HG02798 (cell line): ENCODE measurements around the gene MRPL4.
A peak's percentile ranks its signal among the peaks of the same experiment; 100 is the strongest.

Experiments used
- ATAC-seq: cut with Tn5 transposase; IDR thresholded peaks from one replicate; pipeline ENCODE4 v1.9.1; 2021; ENCODE audit warnings: mild to moderate bottlenecking; ENCODE audit not compliant: unreplicated experiment, poor library complexity

MRPL4 gene

GRCh38 chr19:10285393-10285792, 33.4 kb downstream of the MRPL4 start:
- ATAC-seq = no peak

DNA sequence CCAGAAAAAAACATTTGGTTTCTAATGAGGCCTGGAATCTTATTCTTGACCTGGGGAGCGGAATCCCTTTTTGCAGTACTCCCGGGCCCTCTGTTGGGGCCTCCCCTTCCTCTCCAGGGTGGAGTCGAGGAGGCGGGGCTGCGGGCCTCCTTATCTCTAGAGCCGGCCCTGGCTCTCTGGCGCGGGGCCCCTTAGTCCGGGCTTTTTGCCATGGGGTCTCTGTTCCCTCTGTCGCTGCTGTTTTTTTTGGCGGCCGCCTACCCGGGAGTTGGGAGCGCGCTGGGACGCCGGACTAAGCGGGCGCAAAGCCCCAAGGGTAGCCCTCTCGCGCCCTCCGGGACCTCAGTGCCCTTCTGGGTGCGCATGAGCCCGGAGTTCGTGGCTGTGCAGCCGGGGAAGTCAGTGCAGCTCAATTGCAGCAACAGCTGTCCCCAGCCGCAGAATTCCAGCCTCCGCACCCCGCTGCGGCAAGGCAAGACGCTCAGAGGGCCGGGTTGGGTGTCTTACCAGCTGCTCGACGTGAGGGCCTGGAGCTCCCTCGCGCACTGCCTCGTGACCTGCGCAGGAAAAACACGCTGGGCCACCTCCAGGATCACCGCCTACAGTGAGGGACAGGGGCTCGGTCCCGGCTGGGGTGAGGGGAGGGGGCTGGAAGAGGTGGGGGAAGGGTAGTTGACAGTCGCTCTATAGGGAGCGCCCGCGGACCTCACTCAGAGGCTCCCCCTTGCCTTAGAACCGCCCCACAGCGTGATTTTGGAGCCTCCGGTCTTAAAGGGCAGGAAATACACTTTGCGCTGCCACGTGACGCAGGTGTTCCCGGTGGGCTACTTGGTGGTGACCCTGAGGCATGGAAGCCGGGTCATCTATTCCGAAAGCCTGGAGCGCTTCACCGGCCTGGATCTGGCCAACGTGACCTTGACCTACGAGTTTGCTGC, 35.1 kb downstream of the MRPL4 start, which contains the start of gene ICAM4:
TSS of gene ICAM4 (plus strand) at position 153 of the 935 bp plus-strand sequence. CDS start at position 211, 58 bp downstream.
- no peak for ATAC-seq

DNA sequence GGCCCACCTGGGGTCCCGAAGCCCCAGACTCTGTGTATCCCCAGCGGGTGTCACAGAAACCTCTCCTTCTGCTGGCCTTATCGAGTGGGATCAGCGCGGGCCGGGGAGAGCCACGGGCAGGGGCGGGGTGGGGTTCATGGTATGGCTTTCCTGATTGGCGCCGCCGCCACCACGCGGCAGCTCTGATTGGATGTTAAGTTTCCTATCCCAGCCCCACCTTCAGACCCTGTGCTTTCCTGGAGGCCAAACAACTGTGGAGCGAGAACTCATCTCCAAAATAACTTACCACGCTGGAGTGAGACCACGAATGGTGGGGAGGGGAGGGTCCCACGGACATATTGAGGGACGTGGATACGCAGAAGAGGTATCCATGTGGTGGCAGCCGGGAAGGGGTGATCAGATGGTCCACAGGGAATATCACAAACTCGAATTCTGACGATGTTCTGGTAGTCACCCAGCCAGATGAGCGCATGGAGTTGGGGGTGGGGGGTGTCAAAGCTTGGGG, 36.7 kb downstream of the MRPL4 start:
- no peak for ATAC-seq

GRCh38 chr19:10289167-10289835, 37.3 kb downstream of the MRPL4 start:
- no peak for ATAC-seq

DNA sequence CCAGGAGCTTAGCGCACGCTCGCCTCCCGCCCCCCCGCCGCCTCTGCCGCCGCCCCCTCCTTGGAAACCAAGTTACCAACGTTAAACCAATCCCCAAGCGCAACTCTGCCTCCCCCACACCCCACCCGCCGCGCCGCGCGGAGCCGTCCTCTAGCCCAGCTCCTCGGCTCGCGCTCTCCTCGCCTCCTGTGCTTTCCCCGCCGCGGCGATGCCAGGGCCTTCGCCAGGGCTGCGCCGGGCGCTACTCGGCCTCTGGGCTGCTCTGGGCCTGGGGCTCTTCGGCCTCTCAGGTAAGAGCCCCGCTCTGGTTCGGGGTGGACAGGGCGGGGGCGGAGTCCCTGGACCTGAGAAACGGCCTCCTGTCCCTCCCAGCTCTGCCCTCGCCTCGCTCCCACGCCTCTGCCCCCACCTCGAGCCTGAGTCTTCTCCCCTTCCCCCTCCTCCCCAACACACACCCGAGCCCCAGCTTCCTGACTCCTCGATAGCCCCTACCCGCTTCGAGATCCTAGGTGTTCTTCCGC, 37.9 kb downstream of the MRPL4 start, which contains the start of gene ICAM5:
TSS of gene ICAM5 (plus strand) at position 117 of the 521 bp plus-strand sequence. CDS start at position 209, 92 bp downstream.
- ATAC-seq = no peak

GRCh38 chr19:10290357-10290875, 38.4 kb downstream of the MRPL4 start:
- ATAC-seq = no peak

GRCh38 chr19:10290876-10291553, 39.0 kb downstream of the MRPL4 start:
- ATAC-seq = no peak

DNA sequence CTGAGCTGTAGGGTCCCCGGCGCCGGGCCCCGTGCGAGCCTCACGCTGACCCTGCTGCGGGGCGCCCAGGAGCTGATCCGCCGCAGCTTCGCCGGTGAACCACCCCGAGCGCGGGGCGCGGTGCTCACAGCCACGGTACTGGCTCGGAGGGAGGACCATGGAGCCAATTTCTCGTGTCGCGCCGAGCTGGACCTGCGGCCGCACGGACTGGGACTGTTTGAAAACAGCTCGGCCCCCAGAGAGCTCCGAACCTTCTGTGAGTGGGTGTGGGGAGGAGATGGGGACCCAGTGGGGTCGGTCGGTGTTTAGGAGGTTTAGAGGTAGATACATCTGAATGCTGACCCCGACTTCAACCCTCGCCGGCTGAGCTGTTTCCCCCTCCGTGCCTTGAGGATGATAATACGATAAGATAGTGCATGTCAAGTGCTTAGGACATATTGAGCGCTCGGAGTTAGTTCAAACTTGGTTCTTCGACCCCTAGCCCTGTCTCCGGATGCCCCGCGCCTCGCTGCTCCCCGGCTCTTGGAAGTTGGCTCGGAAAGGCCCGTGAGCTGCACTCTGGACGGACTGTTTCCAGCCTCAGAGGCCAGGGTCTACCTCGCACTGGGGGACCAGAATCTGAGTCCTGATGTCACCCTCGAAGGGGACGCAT, 39.7 kb downstream of the MRPL4 start:
- no peak for ATAC-seq

DNA sequence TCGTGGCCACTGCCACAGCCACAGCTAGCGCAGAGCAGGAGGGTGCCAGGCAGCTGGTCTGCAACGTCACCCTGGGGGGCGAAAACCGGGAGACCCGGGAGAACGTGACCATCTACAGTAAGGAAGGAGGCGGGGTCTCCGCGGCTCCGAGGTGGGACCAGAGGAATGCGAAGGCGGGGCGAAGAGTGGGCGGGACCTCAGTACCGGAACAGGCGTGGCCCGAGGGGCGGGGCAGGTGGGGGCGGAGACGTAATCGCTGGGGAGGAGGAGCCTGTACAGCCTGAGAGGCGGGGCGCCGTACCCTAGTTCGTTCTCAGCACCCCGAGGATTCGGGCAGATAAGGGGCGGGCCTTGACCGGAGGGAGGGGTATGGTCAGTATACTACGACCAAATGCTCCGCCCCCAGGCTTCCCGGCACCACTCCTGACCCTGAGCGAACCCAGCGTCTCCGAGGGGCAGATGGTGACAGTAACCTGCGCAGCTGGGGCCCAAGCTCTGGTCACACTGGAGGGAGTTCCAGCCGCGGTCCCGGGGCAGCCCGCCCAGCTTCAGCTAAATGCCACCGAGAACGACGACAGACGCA, 40.3 kb downstream of the MRPL4 start:
- ATAC-seq = peak; percentile 53

GRCh38 chr19:10292789-10293636, 41.0 kb downstream of the MRPL4 start:
- no peak for ATAC-seq

- no peak for ATAC-seq
These were observed 41.8 kb downstream of the MRPL4 start for GRCh38 chr19:10293637-10294367.

- no peak for ATAC-seq
These were observed 42.3 kb downstream of the MRPL4 start for GRCh38 chr19:10294368-10294697.

GRCh38 chr19:10295305-10295846, 43.4 kb downstream of the MRPL4 start:
- ATAC-seq = peak; percentile 48

- no peak for ATAC-seq
These were observed 44.0 kb downstream of the MRPL4 start for GRCh38 chr19:10295847-10296591.

DNA sequence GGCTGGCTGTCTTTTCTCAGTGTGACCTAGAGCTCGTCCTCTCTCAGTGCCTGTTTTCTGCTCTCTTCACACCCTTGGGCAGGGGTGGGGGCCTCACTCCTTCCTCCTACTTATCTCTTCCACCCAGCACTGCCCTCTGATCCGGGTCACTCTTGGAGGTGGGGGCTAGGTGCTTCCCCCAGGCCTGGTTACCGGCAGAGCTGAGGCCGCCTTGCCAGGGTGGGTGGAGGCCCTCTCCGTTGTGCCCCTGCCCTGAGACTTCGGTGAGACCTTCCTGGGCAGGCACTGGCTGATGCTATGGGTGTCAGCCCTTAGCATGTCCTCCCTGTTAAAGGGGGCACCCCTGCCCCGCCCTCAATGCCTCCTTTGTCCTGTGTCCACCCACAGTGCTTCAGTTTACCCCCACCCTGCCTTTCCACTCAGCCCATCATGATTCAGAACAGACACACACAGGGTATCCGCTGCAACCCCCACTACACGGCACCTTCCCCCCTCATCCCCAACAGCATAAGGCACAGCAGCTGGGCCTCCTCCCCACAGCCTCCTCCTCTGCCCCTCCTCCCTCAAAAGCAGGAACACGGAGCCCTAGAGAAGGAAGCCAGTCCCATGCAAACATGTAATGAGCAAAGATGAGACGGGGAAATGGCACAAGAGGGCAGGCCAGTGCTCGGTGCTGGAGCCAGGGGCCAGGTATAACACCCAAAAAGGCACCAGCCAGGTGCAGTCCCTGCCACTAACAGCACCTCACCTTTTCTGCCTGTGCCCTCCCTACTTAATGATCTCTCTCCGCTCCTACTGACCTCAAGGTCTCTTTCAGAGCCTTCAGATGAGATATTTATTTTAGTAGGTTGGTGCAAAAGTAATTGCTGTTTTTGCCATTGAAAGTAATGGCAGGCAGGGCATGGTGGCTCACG, 47.8 kb downstream of the MRPL4 start:
- ATAC-seq = no peak
